Measurements from ENCODE around the gene PTCD1.
A peak's percentile ranks its signal among the peaks of the same experiment; 100 is the strongest.

The PTCD1 gene

DNA sequence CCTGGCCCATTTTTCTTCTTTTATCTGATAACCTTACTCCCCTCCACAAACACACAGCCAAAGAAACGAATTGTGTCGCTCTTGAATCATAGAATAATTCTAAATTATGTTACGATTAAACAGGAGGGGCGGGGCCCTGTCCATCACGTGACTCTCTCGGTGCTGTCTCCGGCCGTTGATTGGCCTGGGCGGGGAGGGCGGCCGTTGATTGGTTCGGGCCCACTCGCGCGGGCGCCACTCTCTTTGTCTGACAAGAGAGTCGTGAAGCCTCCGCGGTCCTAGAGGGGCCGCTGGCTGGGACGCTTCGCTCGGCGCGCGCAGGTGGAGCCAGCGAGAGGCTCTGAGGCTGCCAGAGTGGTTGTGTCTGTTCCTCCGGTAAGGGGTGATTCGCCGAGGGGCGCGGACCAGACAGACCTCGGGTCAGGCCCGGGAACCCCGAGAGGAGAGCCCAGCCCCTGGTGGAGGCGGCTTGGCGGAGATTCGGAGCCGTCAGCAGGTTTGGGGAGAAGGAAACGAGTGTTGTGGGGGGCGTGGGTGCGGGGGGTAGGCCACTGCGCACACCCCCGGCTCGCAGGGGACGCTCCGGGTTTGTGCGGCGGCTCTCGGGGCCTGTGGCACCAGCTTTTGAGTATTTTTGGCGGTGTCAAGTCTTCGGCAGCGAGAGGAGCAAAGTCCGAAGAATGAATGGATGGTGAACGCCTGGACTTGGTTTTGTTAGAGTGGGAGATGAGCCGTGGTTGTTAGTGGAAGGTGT, 34.1 kb upstream of the PTCD1 start, which contains the start of gene ZNF789:
ZNF789 (plus strand) TSS at position 330 of the 754 bp plus-strand sequence. CDS start 3,567 bp downstream, outside the sequence.
- peak; percentile 85 for DNase-seq (ENCODE audit: low read depth)
- TF ChIP-seq, protein P1, sequence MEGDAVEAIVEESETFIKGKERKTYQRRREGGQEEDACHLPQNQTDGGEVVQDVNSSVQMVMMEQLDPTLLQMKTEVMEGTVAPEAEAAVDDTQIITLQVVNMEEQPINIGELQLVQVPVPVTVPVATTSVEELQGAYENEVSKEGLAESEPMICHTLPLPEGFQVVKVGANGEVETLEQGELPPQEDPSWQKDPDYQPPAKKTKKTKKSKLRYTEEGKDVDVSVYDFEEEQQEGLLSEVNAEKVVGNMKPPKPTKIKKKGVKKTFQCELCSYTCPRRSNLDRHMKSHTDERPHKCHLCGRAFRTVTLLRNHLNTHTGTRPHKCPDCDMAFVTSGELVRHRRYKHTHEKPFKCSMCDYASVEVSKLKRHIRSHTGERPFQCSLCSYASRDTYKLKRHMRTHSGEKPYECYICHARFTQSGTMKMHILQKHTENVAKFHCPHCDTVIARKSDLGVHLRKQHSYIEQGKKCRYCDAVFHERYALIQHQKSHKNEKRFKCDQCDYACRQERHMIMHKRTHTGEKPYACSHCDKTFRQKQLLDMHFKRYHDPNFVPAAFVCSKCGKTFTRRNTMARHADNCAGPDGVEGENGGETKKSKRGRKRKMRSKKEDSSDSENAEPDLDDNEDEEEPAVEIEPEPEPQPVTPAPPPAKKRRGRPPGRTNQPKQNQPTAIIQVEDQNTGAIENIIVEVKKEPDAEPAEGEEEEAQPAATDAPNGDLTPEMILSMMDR (IDR thresholded peaks at IDR 0.05; ENCODE audit: low read depth, low read length, missing control alignments), result no peak
- H3K4me3 ChIP-seq (ENCODE audit: low read depth, low read length), result peak within 1 kb of the TSS; percentile 96
- in situ Hi-C loops (cut with HindIII; ENCODE audit: low sequenced_read_pairs), result no loop called here

DNA sequence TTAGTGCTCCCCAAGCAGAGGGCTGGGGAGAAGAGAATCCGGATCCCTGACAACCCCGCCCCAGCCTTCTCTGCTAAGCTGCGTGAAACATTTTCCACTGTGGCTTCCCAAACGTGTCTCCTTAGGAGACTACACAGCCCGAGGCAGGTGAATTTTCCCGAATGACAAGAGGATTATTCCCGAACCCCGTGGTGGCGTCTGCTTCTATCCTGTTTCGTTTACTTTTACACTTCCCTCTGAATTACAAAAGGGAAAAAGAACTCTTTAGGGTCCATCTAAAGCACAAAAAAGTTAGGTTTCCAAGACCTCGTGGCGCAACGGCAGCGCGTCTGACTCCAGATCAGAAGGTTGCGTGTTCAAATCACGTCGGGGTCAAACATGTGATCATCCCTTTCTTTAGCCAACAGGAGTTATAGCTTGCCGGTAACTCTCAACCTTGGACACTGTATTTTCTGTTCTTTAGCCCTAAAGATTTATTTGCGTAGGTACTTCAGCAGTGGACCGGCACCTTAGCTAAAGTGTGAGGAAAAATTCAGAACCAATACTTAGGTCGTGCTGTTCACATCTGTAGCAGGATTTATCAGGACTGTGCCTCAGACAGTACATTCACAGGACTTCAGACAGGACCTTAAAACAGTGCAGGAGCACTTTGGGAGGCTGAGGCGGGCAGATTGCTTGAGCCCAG, 30.9 kb upstream of the PTCD1 start:
- no peak for DNase-seq (ENCODE audit: low read depth)
- H3K4me3 ChIP-seq (ENCODE audit: low read depth, low read length), result no peak overlapping the region
- TF ChIP-seq, protein P1 (IDR thresholded peaks at IDR 0.05; ENCODE audit: low read depth, low read length, missing control alignments), result no peak
- in situ Hi-C loops (cut with HindIII; ENCODE audit: low sequenced_read_pairs), result no loop called here

DNA sequence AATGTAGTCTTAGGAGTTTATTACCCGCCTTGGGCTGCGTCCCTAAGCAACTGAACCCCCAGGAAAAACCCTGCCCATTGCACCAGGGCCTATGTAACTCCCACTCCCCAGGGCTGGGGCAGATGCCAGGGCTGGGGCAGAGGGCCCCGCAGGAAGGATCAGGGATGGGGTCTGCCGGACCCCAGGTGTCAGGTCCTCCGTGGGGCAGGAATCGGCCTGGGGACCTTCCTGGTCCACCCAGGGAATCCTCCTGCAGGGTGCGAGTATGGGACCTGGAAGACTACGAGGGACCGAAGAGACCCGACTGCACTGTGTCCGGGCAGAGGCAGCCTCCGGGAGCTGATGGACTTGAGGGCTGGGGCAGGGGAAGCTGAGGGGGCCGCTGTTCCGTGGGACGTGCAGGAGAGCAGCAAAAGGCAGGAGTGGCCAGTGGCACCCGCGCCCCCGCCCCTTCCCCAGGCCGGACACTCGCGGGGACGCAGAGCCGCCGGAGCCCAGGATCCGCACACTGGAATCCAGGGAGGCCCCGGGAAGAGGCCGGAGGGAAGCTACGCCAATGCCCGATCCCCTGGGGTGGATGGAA, 29.8 kb upstream of the PTCD1 start:
- H3K4me3 ChIP-seq (ENCODE audit: low read depth, low read length), result no peak overlapping the region
- in situ Hi-C loops (cut with HindIII; ENCODE audit: low sequenced_read_pairs), result no loop called here
- TF ChIP-seq, protein P1 (IDR thresholded peaks at IDR 0.05; ENCODE audit: low read depth, low read length, missing control alignments), result no peak
- DNase-seq (ENCODE audit: low read depth), result no peak

DNA sequence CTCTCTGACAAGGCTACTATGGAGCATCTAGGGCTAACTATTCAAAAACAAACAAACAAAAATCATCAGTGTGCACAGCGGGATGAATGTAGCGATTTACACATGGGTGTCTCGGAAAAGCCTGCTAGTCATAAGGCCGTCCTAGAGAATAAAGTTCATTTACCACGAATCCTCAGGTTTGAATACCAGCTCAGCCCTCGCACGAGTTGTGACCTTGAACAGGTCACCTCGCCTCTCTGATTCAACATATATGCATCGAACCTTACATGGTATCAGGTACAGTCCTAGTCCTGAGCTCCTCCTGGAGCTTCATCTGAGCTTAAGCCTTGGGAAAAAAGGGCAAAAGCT, 26.8 kb upstream of the PTCD1 start:
- TF ChIP-seq, protein P1 (IDR thresholded peaks at IDR 0.05; ENCODE audit: low read depth, low read length, missing control alignments), result no peak
- H3K4me3 ChIP-seq (ENCODE audit: low read depth, low read length), result peak overlapping the region; percentile 85
- in situ Hi-C loops (cut with HindIII; ENCODE audit: low sequenced_read_pairs), result no loop called here
- DNase-seq (ENCODE audit: low read depth), result no peak

DNA sequence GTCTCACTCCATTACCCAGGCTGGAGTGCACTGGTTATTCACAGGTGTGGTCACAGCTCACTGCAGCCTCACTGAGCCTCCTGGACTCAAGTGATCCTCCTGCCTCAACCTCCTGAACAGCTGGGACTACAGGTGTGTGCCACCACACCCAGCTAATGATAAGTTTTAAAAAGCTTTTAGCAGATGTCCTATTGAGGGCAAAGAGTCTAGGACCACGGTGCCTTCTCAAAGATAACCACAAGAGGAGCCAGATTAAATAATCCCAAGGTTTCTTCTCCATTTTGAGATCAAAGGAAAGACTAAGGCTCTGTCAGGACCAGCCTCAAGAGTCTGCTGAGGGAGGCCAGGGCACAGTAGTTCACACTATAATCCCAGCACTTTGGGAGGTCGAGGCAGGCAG, 22.6 kb upstream of the PTCD1 start:
- H3K4me3 ChIP-seq (ENCODE audit: low read depth, low read length), result no peak overlapping the region
- TF ChIP-seq, protein P1 (IDR thresholded peaks at IDR 0.05; ENCODE audit: low read depth, low read length, missing control alignments), result no peak
- in situ Hi-C loops (cut with HindIII; ENCODE audit: low sequenced_read_pairs), result no loop called here
- DNase-seq (ENCODE audit: low read depth), result no peak

DNA sequence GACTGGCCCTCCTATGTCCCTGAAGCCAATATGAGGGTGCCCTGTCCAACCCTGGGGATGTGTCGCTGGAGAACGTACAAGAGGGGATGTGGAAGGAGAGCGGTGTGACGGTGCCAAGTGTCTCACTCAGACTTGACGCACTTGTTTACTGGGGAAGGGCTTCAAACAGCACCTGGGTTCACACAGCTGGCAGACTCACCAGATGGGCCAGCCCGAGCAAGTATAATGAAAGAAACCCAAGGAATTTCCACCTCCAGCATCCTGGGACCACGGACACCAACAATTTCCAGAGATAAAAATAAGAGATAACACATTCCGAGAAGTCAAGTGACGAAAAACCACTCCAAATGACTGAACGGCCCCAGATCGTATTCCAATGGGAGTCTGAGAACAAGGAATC, 22.1 kb upstream of the PTCD1 start:
- no peak overlapping the region for H3K4me3 ChIP-seq (ENCODE audit: low read depth, low read length)
- in situ Hi-C loops (cut with HindIII; ENCODE audit: low sequenced_read_pairs), result no loop called here
- TF ChIP-seq, protein P1 (IDR thresholded peaks at IDR 0.05; ENCODE audit: low read depth, low read length, missing control alignments), result no peak
- no peak for DNase-seq (ENCODE audit: low read depth)
